NCI-H510A treated with DMSO at 0.1 percent for 48 hours (cell line): Measurements from ENCODE around the gene CHRNA10.
A peak's percentile ranks its signal among the peaks of the same experiment; 100 is the strongest.
"Not testable (repeated sequence)": the region's sequence is repeated elsewhere in the genome, so short reads cannot be mapped to it uniquely, and the experiment has no call there.

Source experiments
- DNase-seq: peaks from one replicate; lab custom pipeline; 2025; lab: John Stamatoyannopoulos, UW

Gene CHRNA10

GRCh38 chr11:3664032-3664630 is 7.1 kb downstream of the CHRNA10 start:
- DNase-seq = no peak

DNA sequence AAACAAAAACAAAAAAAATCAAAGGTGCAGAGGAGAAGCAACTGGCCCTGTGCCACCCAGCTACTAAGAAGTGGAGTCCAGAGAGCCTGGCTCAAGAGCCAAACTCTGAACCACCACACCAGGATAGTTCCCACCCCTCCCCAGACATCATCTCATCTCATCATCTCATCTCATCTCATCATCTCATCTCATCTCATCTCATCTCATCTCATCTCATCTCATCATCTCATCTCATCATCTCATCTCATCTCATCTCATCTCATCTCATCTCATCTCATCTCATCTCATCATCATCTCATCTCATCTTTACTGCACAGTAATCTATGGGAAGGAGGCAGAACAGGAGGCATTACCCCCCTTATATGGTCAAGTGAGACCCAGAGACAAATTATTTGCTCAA is 8.3 kb downstream of the CHRNA10 start:
- no peak for DNase-seq

DNA sequence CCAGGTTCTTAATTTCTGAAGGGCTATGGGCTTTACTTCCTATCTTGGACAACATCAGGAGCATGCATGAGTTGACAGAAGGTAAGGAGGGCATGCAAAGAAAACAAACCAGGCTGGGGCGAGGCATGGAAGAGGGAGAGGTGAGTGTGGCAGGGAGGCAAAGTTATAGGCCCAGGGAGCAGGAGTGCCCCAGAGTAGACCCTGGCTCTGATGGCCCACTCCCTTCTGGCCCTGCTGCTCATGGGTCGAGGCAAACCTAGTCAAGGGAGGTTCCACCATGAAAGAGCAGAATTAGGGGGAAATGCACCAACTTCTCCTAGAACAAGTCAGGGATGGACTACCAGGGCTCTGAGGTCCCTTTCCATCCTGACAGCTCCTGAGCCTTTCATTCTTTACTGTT is 10.2 kb downstream of the CHRNA10 start:
- no peak for DNase-seq

- no peak for DNase-seq
Observed at GRCh38 chr11:3659595-3660515, 11.3 kb downstream of the CHRNA10 start.

- DNase-seq = no peak
Observed at GRCh38 chr11:3658252-3658651, 12.9 kb downstream of the CHRNA10 start.

- not testable (repeated sequence) for DNase-seq
Observed at GRCh38 chr11:3657331-3657730, 13.9 kb downstream of the CHRNA10 start.

DNA sequence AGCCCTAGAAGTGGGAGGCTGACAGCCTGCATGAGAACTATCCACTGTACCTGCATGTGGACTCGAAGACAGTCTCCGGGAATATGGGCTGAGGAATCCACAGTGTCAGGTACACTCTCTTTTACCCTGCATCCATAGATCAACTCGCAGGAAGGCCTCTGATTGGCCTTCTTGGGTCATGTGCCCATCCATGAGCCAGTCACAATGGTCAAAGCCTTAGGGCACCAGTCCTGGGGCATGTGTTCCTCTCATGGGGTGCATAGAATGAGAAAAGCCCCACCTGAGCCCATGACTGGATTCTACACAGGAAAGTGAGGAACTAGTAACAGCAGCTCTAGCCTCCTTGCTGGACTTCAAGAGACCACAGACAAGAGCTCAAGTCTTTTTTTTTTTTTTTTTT is 15.6 kb downstream of the CHRNA10 start:
- no peak for DNase-seq

DNA sequence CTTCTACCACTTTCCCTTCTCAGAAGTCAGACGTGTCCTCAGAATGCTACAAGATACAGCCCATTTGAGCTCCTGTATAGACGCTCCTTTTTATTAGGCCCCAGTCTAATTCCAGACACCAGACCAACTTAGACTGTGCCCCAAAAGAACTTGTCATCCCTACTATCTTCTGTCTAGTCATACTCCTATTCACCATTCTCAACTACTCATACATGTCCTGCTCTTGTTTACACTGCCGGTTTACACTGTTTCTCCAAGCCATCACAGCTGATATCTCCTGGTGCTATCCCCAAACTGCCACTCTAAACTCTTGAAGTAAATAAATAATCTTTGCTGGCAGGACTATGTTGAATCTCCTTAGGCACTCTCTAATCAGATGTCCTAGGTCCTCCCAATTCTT is 18.7 kb downstream of the CHRNA10 start:
- DNase-seq = not testable (repeated sequence)

GRCh38 chr11:3649374-3649773 is 21.8 kb downstream of the CHRNA10 start:
- DNase-seq = not testable (repeated sequence)

- not testable (repeated sequence) for DNase-seq
Observed at GRCh38 chr11:3648843-3649242, 22.3 kb downstream of the CHRNA10 start.

DNA sequence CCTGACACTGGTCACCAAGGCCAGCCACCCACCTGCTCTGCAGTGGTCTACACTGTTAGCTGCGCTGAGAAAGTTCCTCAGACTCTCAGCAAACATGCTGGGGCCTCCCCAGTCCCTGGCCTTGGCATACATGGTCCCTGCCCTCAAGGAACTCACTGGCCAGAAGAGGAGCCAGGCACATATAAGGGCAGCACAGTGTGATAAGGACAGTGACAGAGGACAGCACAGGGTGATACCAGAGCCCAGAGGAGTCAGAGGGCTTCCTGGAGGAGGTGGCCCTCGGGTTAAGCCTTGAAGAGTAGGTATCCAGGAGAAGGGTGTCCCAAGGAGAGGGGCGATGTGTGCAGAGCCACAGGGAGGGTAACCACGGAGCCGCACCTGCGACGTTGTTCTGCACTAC is 25.6 kb downstream of the CHRNA10 start:
- DNase-seq = no peak

DNA sequence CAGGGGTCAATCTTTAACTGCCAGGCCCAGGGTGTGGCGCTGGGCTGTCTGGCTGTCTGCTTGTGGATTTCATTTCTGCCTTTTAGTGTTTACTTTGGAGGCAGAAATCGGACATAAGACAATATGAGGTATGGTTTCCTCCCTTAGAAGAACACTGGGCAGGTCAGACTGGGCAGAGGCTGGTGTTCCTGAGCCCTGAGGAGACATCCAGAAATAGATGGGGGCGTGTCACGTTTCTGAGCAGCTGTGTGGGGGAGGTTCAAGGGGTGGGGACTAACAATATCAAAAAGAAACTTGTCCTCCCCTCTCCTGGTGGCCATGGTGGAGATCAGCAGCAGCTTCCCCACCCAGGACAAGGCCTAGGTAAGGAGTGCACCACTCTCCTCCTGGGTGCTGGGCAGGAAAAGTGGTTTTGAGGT is 26.4 kb downstream of the CHRNA10 start, which contains the start of gene ART1:
Gene ART1, plus strand, starts transcription at position 312 of the 419 bp plus-strand sequence. CDS start 14,086 bp downstream, outside the sequence.
- no peak for DNase-seq

DNA sequence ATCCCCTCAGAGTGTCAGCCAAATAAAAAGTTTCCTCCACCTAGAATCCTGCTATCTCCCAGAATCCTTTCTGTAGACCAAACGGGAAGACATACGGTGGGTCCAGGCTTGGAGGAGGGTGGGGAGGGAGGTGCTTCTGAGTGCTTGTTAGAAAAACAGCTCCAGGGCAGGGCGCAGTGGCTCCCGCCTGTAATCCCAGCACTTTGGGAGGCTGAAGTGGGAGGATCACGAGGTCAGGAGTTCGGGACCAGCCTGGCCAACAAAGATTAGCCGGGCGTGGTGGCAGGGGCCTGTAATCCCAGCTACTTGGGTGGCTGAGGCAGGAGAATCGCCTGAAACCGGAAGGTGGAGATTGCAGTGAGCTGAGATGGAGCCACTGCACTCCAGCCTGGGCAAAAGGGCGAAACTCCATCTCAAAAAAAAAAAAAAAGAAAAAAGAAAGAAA is 28.1 kb downstream of the CHRNA10 start:
- DNase-seq = not testable (repeated sequence)

- DNase-seq = peak; percentile 21
Observed at GRCh38 chr11:3642071-3642951, 28.9 kb downstream of the CHRNA10 start.

GRCh38 chr11:3641701-3642070 is 29.5 kb downstream of the CHRNA10 start, which contains the start of gene ART5:
TSS of gene ART5 (minus strand) at chr11:3641992. CDS start at chr11:3641862, 130 bp downstream.
- no peak for DNase-seq

GRCh38 chr11:3641191-3641590 is 30.0 kb downstream of the CHRNA10 start:
- no peak for DNase-seq

DNA sequence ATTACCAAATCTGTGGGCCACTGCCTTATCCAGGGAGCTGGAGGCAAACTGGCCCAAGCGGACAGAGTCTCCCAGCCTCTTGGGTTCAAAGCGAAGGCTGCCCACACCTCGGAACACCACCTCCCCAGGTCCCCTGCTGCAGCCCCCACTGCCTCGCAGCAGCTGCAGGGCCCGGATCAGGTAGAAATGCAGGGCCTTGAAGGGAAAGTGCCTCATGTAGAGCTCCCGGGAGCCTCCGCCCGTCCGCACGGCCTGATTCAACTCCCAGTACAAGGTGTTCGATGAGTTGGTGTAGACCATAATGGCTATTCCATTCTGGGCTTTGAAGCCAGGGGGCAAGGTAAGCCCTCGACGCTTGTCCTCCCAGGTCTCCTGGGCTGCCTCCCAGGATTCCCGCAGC is 31.3 kb downstream of the CHRNA10 start:
- DNase-seq = no peak

DNA sequence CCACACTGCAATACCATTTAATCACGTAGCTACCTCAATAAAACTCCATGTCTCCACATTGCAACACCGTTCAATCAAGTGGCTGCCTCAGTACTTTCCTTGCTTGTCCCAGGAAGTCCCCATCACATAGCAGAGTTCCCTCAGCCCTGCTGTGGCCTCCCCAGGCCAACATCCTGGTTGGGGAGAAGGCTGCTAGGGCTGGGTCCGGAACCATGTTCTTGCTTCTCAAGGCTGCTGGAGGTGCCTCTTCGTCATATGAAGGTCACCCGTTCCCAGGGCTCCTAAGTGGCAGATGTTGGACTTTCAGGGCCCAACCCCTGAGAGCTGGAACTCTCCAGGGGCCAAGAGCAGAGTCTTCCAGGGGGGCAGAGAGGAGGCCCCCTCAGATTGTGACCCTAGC is 32.7 kb downstream of the CHRNA10 start:
- DNase-seq = no peak

- DNase-seq = no peak
Observed at GRCh38 chr11:3637201-3637600, 34.0 kb downstream of the CHRNA10 start.

- no peak for DNase-seq
Observed at GRCh38 chr11:3635641-3636375, 35.4 kb downstream of the CHRNA10 start.

- no peak for DNase-seq
Observed at GRCh38 chr11:3632070-3632660, 39.0 kb downstream of the CHRNA10 start.
